GM13977 (cell line): ENCODE data around the gene COG8.

ENCODE experiments used
- DNase-seq: peaks from one replicate; pipeline ENCODE4 v3.0.0; 2012; ENCODE audit warnings: low spot score
- CTCF ChIP-seq: IDR thresholded peaks from 2 replicates; pipeline ENCODE4 v1.5.1; 2012; ENCODE audit warnings: mild to moderate bottlenecking, control low read depth; ENCODE audit not compliant: insufficient read depth; ENCODE audit errors: extremely low read depth, missing control alignments
- in situ Hi-C: fragments of 300-500 bp; cut with MboI; formaldehyde crosslinking; loops from one replicate; pipeline ENCODE4 v1.12.0; 2022; ENCODE audit warnings: low sequenced_read_pairs, low pct_unique_long_range_greater_than_20kb, mixed read lengths, inconsistent platforms; ENCODE audit not compliant: unreplicated experiment

The COG8 gene

GRCh38 chr16:69322343-69322742 lies 17.0 kb downstream of the COG8 start:
- in situ Hi-C loops: no loop called here
- no peak for DNase-seq
- no peak for TF ChIP-seq CTCF

GRCh38 chr16:69321080-69321479 lies 18.3 kb downstream of the COG8 start:
- DNase-seq: no peak
- TF ChIP-seq CTCF: no peak
- in situ Hi-C loops: no loop called here

- DNase-seq: no peak
- in situ Hi-C loops: no loop called here
- no peak for TF ChIP-seq CTCF
Measured at GRCh38 chr16:69320740-69321073, 18.7 kb downstream of the COG8 start.

GRCh38 chr16:69319826-69320739 lies 19.3 kb downstream of the COG8 start:
- no peak for DNase-seq
- in situ Hi-C loops: no loop called here

GRCh38 chr16:69319381-69319780 lies 20.0 kb downstream of the COG8 start:
- no peak for TF ChIP-seq CTCF
- in situ Hi-C loops: no loop called here
- no peak for DNase-seq

More at GRCh38 chr16:69319826-69320739, 19.3 kb downstream of the COG8 start:
- no peak for TF ChIP-seq CTCF

- TF ChIP-seq CTCF: no peak
- in situ Hi-C loops: no loop called here
- DNase-seq: no peak
Measured at GRCh38 chr16:69318911-69319289, 20.5 kb downstream of the COG8 start.
